Endometrium (tissue), 2 donors: ENCODE measurements around the gene LHX1.

Source experiments
- FAIRE-seq: peaks from 2 replicates; lab custom pipeline; 2012; peaks lifted over from hg19 to GRCh38; lab: Jason Lieb, UNC
- donor health status: control.
- donor health status: control.

LHX1 gene

GRCh38 chr17:36939052-36939801 is 2.0 kb downstream of the LHX1 start:
- no peak for FAIRE-seq

- FAIRE-seq, result no peak
These were observed 2.6 kb downstream of the LHX1 start for GRCh38 chr17:36939802-36940312.

- no peak for FAIRE-seq
These were observed 3.3 kb downstream of the LHX1 start for GRCh38 chr17:36940313-36941264.

GRCh38 chr17:36941265-36942010 is 4.2 kb downstream of the LHX1 start:
- FAIRE-seq, result no peak

GRCh38 chr17:36942019-36942599 is 4.8 kb downstream of the LHX1 start:
- no peak for FAIRE-seq

- no peak for FAIRE-seq
These were observed 5.4 kb downstream of the LHX1 start for GRCh38 chr17:36942631-36943125.

- FAIRE-seq, result no peak
These were observed 6.2 kb downstream of the LHX1 start for GRCh38 chr17:36943250-36944191.

GRCh38 chr17:36944553-36944952 is 7.3 kb downstream of the LHX1 start:
- no peak for FAIRE-seq

GRCh38 chr17:36945140-36945539 is 7.9 kb downstream of the LHX1 start:
- FAIRE-seq, result no peak

- no peak for FAIRE-seq
These were observed 8.9 kb downstream of the LHX1 start for GRCh38 chr17:36945959-36946725.

- no peak for FAIRE-seq
These were observed 9.4 kb downstream of the LHX1 start for GRCh38 chr17:36946726-36947091.

- FAIRE-seq, result no peak
These were observed 10.8 kb downstream of the LHX1 start for GRCh38 chr17:36947922-36948716.

GRCh38 chr17:36948717-36949460 is 11.6 kb downstream of the LHX1 start, which contains the start of gene AATF:
Gene AATF, plus strand, starts transcription at chr17:36948954. Its CDS starts 172 bp downstream, at chr17:36949126.
- FAIRE-seq, result no peak

GRCh38 chr17:36949461-36949927 is 12.2 kb downstream of the LHX1 start:
- FAIRE-seq, result no peak

GRCh38 chr17:36950027-36950426 is 12.8 kb downstream of the LHX1 start:
- no peak for FAIRE-seq

- FAIRE-seq, result no peak
These were observed 14.0 kb downstream of the LHX1 start for GRCh38 chr17:36951084-36951789.

- FAIRE-seq, result no peak
These were observed 34.2 kb downstream of the LHX1 start for GRCh38 chr17:36971508-36971907.
